HEK293 (cell line): ENCODE results near the gene PCP2.

Experiments used
- CTCF ChIA-PET: fragments of 350-600 bp; formaldehyde crosslinking; extraction: SDS; loops from one replicate; lab custom pipeline; 2021; ENCODE audit warnings: antibody characterized with exemption; lab: Yijun Ruan, JAX
- POLR2A ChIA-PET: fragments of 300-600 bp; formaldehyde crosslinking; extraction: SDS; loops from one replicate; lab custom pipeline; 2020; ENCODE audit warnings: antibody characterized with exemption, inconsistent platforms; lab: Yijun Ruan, JAX
- H3K27ac ChIP-seq: fragments of 200-500 bp; sonication (Bioruptor generic); 2 replicates; pipeline ENCODE4 v1.5.1; 2014; ENCODE audit warnings: low read depth, low read length, control low read depth, inconsistent platforms; ENCODE audit errors: extremely low read depth
- H3K36me3 ChIP-seq, 2 experiments: fragments of 200-500 bp in 1 of 2; sonication (Bioruptor generic) in 1 of 2; 1 replicate in 1 of 2; 2 replicates in 1 of 2; pipeline ENCODE4 v1.5.1; 2014 to 2017; ENCODE audit warnings: inconsistent platforms in 2 of 2, low read length in 2 of 2; ENCODE audit not compliant: control insufficient read depth in 2 of 2, insufficient read depth in 1 of 2
- H3K4me1 ChIP-seq: fragments of 200-500 bp; sonication (Bioruptor generic); 2 replicates; pipeline ENCODE4 v1.5.1; 2014; ENCODE audit warnings: mild to moderate bottlenecking, low read length, inconsistent platforms; ENCODE audit not compliant: control insufficient read depth, insufficient read depth
- H3K4me3 ChIP-seq: 2 replicates; pipeline ENCODE4 v1.5.1; 2011; ENCODE audit warnings: low read depth, mild to moderate bottlenecking, control low read depth, low read length, moderate library complexity
- H3K9me3 ChIP-seq: fragments of 200-500 bp; sonication (Bioruptor generic); 2 replicates; pipeline ENCODE4 v1.5.1; 2014; ENCODE audit warnings: low read depth, low read length, inconsistent platforms; ENCODE audit not compliant: control insufficient read depth, insufficient read depth
- ATF2 ChIP-seq: fragments of 450-650 bp; formaldehyde crosslinking; IDR thresholded peaks from 2 replicates; pipeline ENCODE4 v1.5.1; 2016; ENCODE audit warnings: missing biosample characterization, missing genetic modification characterization, low read depth
- BCL11B ChIP-seq: fragments of 450-650 bp; formaldehyde crosslinking; IDR thresholded peaks from 2 replicates; pipeline ENCODE4 v1.5.1; 2016; ENCODE audit warnings: low read depth, missing biosample characterization, missing genetic modification characterization
- GLI2 ChIP-seq: fragments of 450-650 bp; formaldehyde crosslinking; IDR thresholded peaks from 2 replicates; pipeline ENCODE4; 2017; ENCODE audit warnings: missing biosample characterization, missing genetic modification characterization, low read depth, borderline replicate concordance
- HOXA7 ChIP-seq: sonication (generic); formaldehyde crosslinking; IDR thresholded peaks from 2 replicates; pipeline ENCODE4 v1.8.1; 2022; ENCODE audit warnings: missing genetic modification reagents, borderline replicate concordance
- KLF8 ChIP-seq: fragments of 450-650 bp; formaldehyde crosslinking; IDR thresholded peaks from 2 replicates; pipeline ENCODE4 v1.5.1; 2016; ENCODE audit warnings: missing biosample characterization, missing genetic modification characterization
- MZF1 ChIP-seq: fragments of 450-650 bp; formaldehyde crosslinking; IDR thresholded peaks from 2 replicates; pipeline ENCODE4 v1.5.1; 2017; ENCODE audit warnings: missing biosample characterization, missing genetic modification characterization, borderline replicate concordance
- PBX3 ChIP-seq: sonication (generic); formaldehyde crosslinking; IDR thresholded peaks from 2 replicates; pipeline ENCODE4 v1.8.1; 2022; ENCODE audit warnings: mild to moderate bottlenecking, moderate library complexity, missing genetic modification reagents
- SCRT2 ChIP-seq: fragments of 450-650 bp; formaldehyde crosslinking; IDR thresholded peaks from 2 replicates; pipeline ENCODE4 v1.5.1; 2016; ENCODE audit warnings: missing biosample characterization, missing genetic modification characterization
- SETDB1 ChIP-seq: IDR thresholded peaks from one replicate; pipeline ENCODE4 v1.6.1; 2017; ENCODE audit warnings: mild to moderate bottlenecking, low read length, moderate library complexity, mixed read lengths; ENCODE audit not compliant: insufficient read length
- ZBTB20 ChIP-seq: fragments of 450-650 bp; formaldehyde crosslinking; IDR thresholded peaks from 2 replicates; pipeline ENCODE4 v1.5.1; 2016; ENCODE audit warnings: missing biosample characterization, missing genetic modification characterization
- ZBTB26 ChIP-seq: fragments of 450-650 bp; formaldehyde crosslinking; optimal IDR thresholded peaks from 2 replicates; pipeline ENCODE3; 2016; ENCODE audit warnings: missing biosample characterization, mild to moderate bottlenecking, missing genetic modification characterization
- ZNF132 ChIP-seq: fragments of 450-650 bp; formaldehyde crosslinking; IDR thresholded peaks from 2 replicates; pipeline ENCODE4 v1.5.1; 2017; ENCODE audit warnings: missing biosample characterization, missing genetic modification characterization, borderline replicate concordance
- ZNF138 ChIP-seq: fragments of 450-650 bp; formaldehyde crosslinking; IDR thresholded peaks from 2 replicates; pipeline ENCODE4 v1.5.1; 2016; ENCODE audit warnings: missing biosample characterization, missing genetic modification characterization, borderline replicate concordance
- ZNF157 ChIP-seq: fragments of 450-650 bp; formaldehyde crosslinking; IDR thresholded peaks from 2 replicates; pipeline ENCODE4 v1.5.1; 2016; ENCODE audit warnings: missing biosample characterization, missing genetic modification characterization
- ZNF239 ChIP-seq: fragments of 450-650 bp; formaldehyde crosslinking; IDR thresholded peaks from 2 replicates; pipeline ENCODE4 v1.5.1; 2016; ENCODE audit warnings: missing biosample characterization, missing genetic modification characterization
- ZNF335 ChIP-seq: fragments of 450-650 bp; formaldehyde crosslinking; conservative IDR thresholded peaks from 2 replicates; pipeline ENCODE4 v1.5.1; 2016; ENCODE audit warnings: missing biosample characterization, missing genetic modification characterization
- ZNF354C ChIP-seq: fragments of 450-650 bp; formaldehyde crosslinking; IDR thresholded peaks from 2 replicates; pipeline ENCODE4 v1.5.1; 2016; ENCODE audit warnings: missing biosample characterization, missing genetic modification characterization, low read depth, borderline replicate concordance
- ZNF423 ChIP-seq: fragments of 450-650 bp; formaldehyde crosslinking; IDR thresholded peaks from 2 replicates; pipeline ENCODE4 v1.5.1; 2016; ENCODE audit warnings: missing biosample characterization, missing genetic modification characterization
- ZNF658 ChIP-seq: fragments of 450-650 bp; formaldehyde crosslinking; IDR thresholded peaks from 2 replicates; pipeline ENCODE4; 2016; ENCODE audit warnings: missing biosample characterization, missing genetic modification characterization
- ZNF664 ChIP-seq: fragments of 450-650 bp; formaldehyde crosslinking; IDR thresholded peaks from 2 replicates; pipeline ENCODE4 v1.5.1; 2016; ENCODE audit warnings: missing biosample characterization, missing genetic modification characterization
- ZNF768 ChIP-seq: fragments of 450-650 bp; formaldehyde crosslinking; IDR thresholded peaks from 2 replicates; pipeline ENCODE4 v1.5.1; 2018; ENCODE audit warnings: missing biosample characterization, mild to moderate bottlenecking, missing genetic modification characterization
- ZNF777 ChIP-seq: fragments of 450-650 bp; formaldehyde crosslinking; IDR thresholded peaks from 2 replicates; pipeline ENCODE4 v1.5.1; 2017; ENCODE audit warnings: missing biosample characterization, missing genetic modification characterization, borderline replicate concordance

Gene PCP2

GRCh38 chr19:7610491-7611240 is 22.9 kb downstream of the PCP2 start:
- H3K4me1 ChIP-seq, result no peaks in the 10 kb centered on the region
- ChIA-PET POLR2A (no interaction called here), CTCF (no interaction called here)
- no peak overlapping the region for H3K4me3 ChIP-seq
- peaks cover 8 to 46% of the 10 kb centered on the region in 2 experiments; a peak in 2 of 3 replicates for H3K36me3 ChIP-seq
- H3K27ac ChIP-seq, result no peak overlapping the region
- no peaks in the 10 kb centered on the region for H3K9me3 ChIP-seq
- TF ChIP-seq ZNF664 (tag by site-specific recombination), result no peak
- no peak for TF ChIP-seq ZNF335
- peak; percentile 22; the same call in 1 of the 2 replicates for TF ChIP-seq SCRT2 (tag by site-specific recombination)
- TF ChIP-seq ZBTB26 (tag by site-specific recombination), result no peak
- TF ChIP-seq ATF2 (tag by site-specific recombination), result no peak

GRCh38 chr19:7607874-7608560 is 25.5 kb downstream of the PCP2 start:
- H3K4me3 ChIP-seq, result no peak overlapping the region
- H3K27ac ChIP-seq, result no peak overlapping the region
- peaks cover 8 to 42% of the 10 kb centered on the region in 2 experiments; a peak in 2 of 3 replicates for H3K36me3 ChIP-seq
- no peaks in the 10 kb centered on the region for H3K4me1 ChIP-seq
- CTCF ChIA-PET, result no interaction called here
- POLR2A ChIA-PET, result no interaction called here
- TF ChIP-seq ZNF768 (0 out of 2 replicates have a peak, but pooled peaks have one; percentile 29), ZNF354C (tag by site-specific recombination) (no peak)
- H3K9me3 ChIP-seq, result no peaks in the 10 kb centered on the region

GRCh38 chr19:7607212-7607873 is 26.2 kb downstream of the PCP2 start:
- Histone ChIP-seq H3K27ac (no peak overlapping the region), H3K4me3 (no peak overlapping the region), H3K36me3 (peaks cover 8 to 41% of the 10 kb centered on the region in 2 experiments; a peak in 2 of 3 replicates), H3K4me1 (no peaks in the 10 kb centered on the region), H3K9me3 (no peaks in the 10 kb centered on the region)
- ChIA-PET CTCF (interaction anchor here (1.1 kb wide), 1 partner anchor 73 kb away, joined by 6 read pairs; the partner anchor contains the start of gene TRAPPC5), POLR2A (no interaction called here)
- TF ChIP-seq ZNF239 (no peak), GLI2 (no peak), HOXA7 (CRISPR knock-in tag) (no peak), ZNF768 (0 out of 2 replicates have a peak, but pooled peaks have one; percentile 70), BCL11B (tag by site-specific recombination) (no peak), ZBTB20 (tag by site-specific recombination) (no peak)

GRCh38 chr19:7606289-7606688 is 27.2 kb downstream of the PCP2 start:
- ChIA-PET POLR2A (interaction anchor here (1.0 to 1.4 kb wide), 3 partner anchors 11 to 23 kb away, joined by 4 to 9 read pairs (median 7); partner anchors contain the start of genes CAMSAP3, PET100 and XAB2), CTCF (interaction anchor here (1.2 to 1.3 kb wide), 3 partner anchors 10 to 74 kb away, joined by 5 to 9 read pairs (median 6); partner anchors contain the start of gene TRAPPC5)
- H3K36me3 ChIP-seq, result peaks cover 8 to 33% of the 10 kb centered on the region in 2 experiments; a peak in 2 of 3 replicates
- H3K4me3 ChIP-seq, result no peak overlapping the region
- H3K9me3 ChIP-seq, result no peaks in the 10 kb centered on the region
- H3K27ac ChIP-seq, result no peak overlapping the region
- no peaks in the 10 kb centered on the region; the same call in 1 of the 2 replicates for H3K4me1 ChIP-seq
- no peak for TF ChIP-seq ZNF423 (tag by site-specific recombination)
- no peak for TF ChIP-seq KLF8 (tag by site-specific recombination)
- no peak for TF ChIP-seq ZNF658 (tag by site-specific recombination)
- no peak for TF ChIP-seq PBX3
- TF ChIP-seq ZNF239, result no peak
- no peak for TF ChIP-seq ZNF138 (tag by site-specific recombination)
- TF ChIP-seq ZNF157 (tag by site-specific recombination), result no peak
- no peak for TF ChIP-seq MZF1 (tag by site-specific recombination)
- TF ChIP-seq ZNF132 (tag by site-specific recombination), result no peak
- TF ChIP-seq ZNF777 (tag by site-specific recombination), result no peak
- TF ChIP-seq SETDB1, result no peak
